ENCODE data around the gene LRMDA.

DNA sequence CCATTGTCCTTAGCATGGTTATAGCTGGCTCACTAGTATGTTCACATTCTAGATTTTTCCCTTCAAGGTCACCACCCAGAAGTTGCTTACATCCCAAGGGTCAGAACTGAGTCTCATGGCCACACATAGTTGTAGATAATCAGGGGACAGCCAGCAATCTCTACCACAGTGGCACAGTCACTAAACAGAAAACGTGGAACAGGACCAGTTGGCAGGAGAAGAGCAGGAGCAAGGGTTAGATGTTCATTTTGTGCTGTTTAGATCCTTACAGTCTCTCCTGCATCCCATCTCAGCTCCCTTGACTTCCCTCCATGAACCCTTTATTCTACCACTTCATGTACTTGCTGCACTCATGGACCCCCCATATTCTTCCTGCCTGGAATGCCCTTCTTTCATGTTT is 73.9 kb downstream of the LRMDA start:
- TF ChIP-seq, protein P1, sequence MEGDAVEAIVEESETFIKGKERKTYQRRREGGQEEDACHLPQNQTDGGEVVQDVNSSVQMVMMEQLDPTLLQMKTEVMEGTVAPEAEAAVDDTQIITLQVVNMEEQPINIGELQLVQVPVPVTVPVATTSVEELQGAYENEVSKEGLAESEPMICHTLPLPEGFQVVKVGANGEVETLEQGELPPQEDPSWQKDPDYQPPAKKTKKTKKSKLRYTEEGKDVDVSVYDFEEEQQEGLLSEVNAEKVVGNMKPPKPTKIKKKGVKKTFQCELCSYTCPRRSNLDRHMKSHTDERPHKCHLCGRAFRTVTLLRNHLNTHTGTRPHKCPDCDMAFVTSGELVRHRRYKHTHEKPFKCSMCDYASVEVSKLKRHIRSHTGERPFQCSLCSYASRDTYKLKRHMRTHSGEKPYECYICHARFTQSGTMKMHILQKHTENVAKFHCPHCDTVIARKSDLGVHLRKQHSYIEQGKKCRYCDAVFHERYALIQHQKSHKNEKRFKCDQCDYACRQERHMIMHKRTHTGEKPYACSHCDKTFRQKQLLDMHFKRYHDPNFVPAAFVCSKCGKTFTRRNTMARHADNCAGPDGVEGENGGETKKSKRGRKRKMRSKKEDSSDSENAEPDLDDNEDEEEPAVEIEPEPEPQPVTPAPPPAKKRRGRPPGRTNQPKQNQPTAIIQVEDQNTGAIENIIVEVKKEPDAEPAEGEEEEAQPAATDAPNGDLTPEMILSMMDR (optimal IDR thresholded peaks at IDR 0.05 in 1 of 3, IDR thresholded peaks at IDR 0.05 in 1 of 3, conservative IDR thresholded peaks at IDR 0.05 in 1 of 3; ENCODE audit: extremely low read depth in 1 of 3, insufficient read depth in 2 of 3, low read length in 3 of 3): no peak
- TF ChIP-seq EZH2 (IDR thresholded peaks at IDR 0.05; ENCODE audit: low read length): no peak

Measured in keratinocyte (primary cell).